ENCODE data around the gene MCM3AP.

Gene MCM3AP

DNA sequence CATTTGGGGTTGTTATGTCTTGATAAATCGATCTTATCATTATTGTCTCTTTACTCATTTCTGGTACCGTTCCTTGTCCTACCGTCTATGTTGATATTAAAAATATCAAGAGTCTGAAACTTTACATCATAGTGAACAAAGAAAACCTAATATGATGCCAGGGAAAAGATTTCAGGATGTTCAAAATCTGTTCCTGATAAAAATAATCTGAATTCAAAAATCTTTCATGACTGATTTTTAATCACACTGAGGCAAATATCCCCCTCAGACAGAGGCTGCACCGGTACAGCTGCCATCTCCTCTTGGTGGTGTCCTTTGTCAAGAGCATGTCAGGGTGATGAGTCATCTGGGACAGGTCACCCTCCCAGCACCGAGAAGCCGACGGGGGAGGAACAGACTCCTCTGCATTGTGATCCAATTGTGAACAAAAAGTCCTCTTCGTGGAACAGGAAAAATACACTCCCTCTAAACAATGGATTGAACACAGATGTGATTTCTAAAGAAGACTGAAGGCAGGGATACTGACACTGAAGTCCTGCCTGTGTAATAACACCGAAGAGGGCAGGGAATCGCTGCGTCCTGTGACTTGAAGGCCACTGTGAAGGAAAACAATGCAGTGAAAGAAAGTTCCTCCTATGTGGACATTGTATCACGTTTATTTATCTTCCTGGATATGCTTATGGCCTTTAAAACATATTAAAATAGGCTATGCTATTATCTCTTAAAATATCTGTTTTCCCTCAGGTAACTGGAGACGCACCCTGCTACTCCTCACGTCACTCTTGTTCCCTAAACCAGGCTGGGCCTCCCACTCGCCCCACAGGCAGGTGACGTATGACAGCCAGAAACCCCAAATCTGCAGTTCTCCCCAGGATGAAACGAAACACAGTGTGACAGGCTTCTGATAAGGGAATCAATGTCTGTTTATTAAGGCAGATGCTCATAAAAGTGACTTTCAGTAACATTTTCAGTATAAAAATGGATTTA lies 96.9 kb downstream of the MCM3AP start:
- TF ChIP-seq, protein P1, sequence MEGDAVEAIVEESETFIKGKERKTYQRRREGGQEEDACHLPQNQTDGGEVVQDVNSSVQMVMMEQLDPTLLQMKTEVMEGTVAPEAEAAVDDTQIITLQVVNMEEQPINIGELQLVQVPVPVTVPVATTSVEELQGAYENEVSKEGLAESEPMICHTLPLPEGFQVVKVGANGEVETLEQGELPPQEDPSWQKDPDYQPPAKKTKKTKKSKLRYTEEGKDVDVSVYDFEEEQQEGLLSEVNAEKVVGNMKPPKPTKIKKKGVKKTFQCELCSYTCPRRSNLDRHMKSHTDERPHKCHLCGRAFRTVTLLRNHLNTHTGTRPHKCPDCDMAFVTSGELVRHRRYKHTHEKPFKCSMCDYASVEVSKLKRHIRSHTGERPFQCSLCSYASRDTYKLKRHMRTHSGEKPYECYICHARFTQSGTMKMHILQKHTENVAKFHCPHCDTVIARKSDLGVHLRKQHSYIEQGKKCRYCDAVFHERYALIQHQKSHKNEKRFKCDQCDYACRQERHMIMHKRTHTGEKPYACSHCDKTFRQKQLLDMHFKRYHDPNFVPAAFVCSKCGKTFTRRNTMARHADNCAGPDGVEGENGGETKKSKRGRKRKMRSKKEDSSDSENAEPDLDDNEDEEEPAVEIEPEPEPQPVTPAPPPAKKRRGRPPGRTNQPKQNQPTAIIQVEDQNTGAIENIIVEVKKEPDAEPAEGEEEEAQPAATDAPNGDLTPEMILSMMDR (IDR thresholded peaks at IDR 0.05; ENCODE audit: extremely low read depth, missing control alignments), result no peak
- no peak for DNase-seq (ENCODE audit: low spot score)

DNA sequence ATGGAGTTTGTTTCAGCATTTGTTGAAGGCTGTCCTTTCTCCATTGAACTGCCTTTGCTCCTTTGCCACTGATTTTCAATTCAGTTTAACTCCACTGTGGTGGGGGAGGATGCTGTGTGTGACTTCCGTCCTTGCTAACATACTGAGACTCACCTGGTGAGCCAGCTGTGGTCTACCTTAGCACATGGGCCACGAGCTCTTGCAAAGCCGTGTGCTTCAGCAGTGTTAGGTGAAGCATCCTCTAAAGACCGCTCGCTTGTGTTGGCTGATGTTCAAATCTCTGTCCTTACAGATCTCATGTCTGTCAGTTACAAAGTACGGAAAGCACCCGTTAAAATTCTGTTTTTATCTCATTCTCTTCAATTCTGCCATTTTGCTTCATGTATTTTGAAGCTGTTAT lies 97.6 kb downstream of the MCM3AP start:
- TF ChIP-seq, protein P1 (IDR thresholded peaks at IDR 0.05; ENCODE audit: extremely low read depth, missing control alignments), result no peak
- DNase-seq (ENCODE audit: low spot score), result no peak

DNA sequence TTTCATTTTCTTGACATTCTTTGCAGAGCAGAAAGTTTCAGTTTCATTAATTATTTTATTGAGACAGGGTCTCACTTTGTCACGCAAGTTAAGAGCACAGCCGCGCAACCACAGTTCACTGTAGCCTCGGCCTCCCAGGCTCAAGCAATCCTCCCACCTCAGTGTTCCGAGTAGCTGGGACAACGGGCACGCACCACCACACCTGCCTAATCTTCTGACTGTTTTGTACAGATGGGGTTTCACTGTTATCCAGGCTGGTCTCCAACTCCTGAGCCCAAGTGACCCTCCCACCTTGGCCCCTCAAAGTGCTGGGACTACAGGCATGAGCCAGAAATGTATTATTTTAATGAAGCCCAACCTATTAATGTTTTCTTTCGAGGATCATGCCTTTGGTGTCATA lies 98.2 kb downstream of the MCM3AP start:
- TF ChIP-seq, protein P1 (IDR thresholded peaks at IDR 0.05; ENCODE audit: extremely low read depth, missing control alignments), result no peak

DNA sequence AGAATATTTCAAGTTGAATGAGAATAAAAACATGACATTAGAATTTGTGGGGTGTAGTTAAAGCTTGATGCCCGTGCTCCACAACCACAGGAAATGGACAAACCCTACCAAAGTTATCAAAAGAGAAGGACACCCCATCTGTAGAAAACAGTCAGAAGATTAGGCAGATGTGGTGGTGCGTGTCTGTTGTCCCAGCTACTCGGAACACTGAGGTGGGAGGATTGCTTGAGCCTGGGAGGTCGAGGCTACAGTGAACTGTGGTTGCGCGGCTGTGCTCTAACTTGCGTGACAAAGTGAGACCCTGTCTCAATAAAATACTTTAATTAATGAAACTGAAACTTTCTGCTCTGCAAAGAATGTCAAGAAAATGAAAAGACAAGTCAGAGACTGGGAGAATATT lies 99.7 kb downstream of the MCM3AP start:
- TF ChIP-seq, protein P1 (IDR thresholded peaks at IDR 0.05; ENCODE audit: extremely low read depth, missing control alignments), result no peak
- no peak for DNase-seq (ENCODE audit: low spot score)

More for the DNA sequence above, 98.2 kb downstream of the MCM3AP start:
- DNase-seq (ENCODE audit: low spot score), result no peak

Data from GM20000 (cell line).